GM19452 (cell line): Measurements from ENCODE around the gene TBC1D7.
A peak's percentile ranks its signal among the peaks of the same experiment; 100 is the strongest.
"Not testable (repeated sequence)": the region's sequence is repeated elsewhere in the genome, so short reads cannot be mapped to it uniquely, and the experiment has no call there.

Source experiments
- ATAC-seq: cut with Tn5 transposase; IDR thresholded peaks from one replicate; pipeline ENCODE4 v1.9.1; 2021; ENCODE audit not compliant: unreplicated experiment

TBC1D7 gene

GRCh38 chr6:13326031-13326586 is 2.2 kb downstream of the TBC1D7 start:
- ATAC-seq = not testable (repeated sequence)

- ATAC-seq = no peak
Observed at GRCh38 chr6:13319891-13320564, 8.3 kb downstream of the TBC1D7 start.

GRCh38 chr6:13318821-13319220 is 9.5 kb downstream of the TBC1D7 start:
- ATAC-seq = no peak

GRCh38 chr6:13315896-13316295 is 12.4 kb downstream of the TBC1D7 start:
- no peak for ATAC-seq

- ATAC-seq = no peak
Observed at GRCh38 chr6:13314806-13315205, 13.5 kb downstream of the TBC1D7 start.

GRCh38 chr6:13311155-13311554 is 17.2 kb downstream of the TBC1D7 start:
- no peak for ATAC-seq

GRCh38 chr6:13308332-13308731 is 20.0 kb downstream of the TBC1D7 start:
- no peak for ATAC-seq

- no peak for ATAC-seq
Observed at GRCh38 chr6:13307508-13307995, 20.8 kb downstream of the TBC1D7 start.

GRCh38 chr6:13305791-13306190 is 22.5 kb downstream of the TBC1D7 start:
- ATAC-seq = no peak

- ATAC-seq = no peak
Observed at GRCh38 chr6:13305288-13305687, 23.0 kb downstream of the TBC1D7 start.

- ATAC-seq = peak; percentile 34
Observed at GRCh38 chr6:13304580-13305260, 23.6 kb downstream of the TBC1D7 start.

GRCh38 chr6:13304101-13304500 is 24.2 kb downstream of the TBC1D7 start:
- no peak for ATAC-seq

- ATAC-seq = peak; percentile 49
Observed at GRCh38 chr6:13303668-13304017, 24.7 kb downstream of the TBC1D7 start.

GRCh38 chr6:13302751-13303667 is 25.3 kb downstream of the TBC1D7 start:
- peak; percentile 75 for ATAC-seq

GRCh38 chr6:13302291-13302690 is 26.0 kb downstream of the TBC1D7 start:
- no peak for ATAC-seq

- ATAC-seq = no peak
Observed at GRCh38 chr6:13300643-13301590, 27.4 kb downstream of the TBC1D7 start.

- no peak for ATAC-seq
Observed at GRCh38 chr6:13299918-13300317, 28.4 kb downstream of the TBC1D7 start.

- no peak for ATAC-seq
Observed at GRCh38 chr6:13299403-13299821, 28.9 kb downstream of the TBC1D7 start.

GRCh38 chr6:13298446-13298845 is 29.9 kb downstream of the TBC1D7 start:
- no peak for ATAC-seq

GRCh38 chr6:13297391-13297790 is 30.9 kb downstream of the TBC1D7 start:
- ATAC-seq = no peak
